NCI-H2227 (cell line): ENCODE results near the gene PAX5.

ENCODE experiments used
- DNase-seq: peaks from one replicate; lab custom pipeline; 2025; ENCODE audit not compliant: unreplicated experiment; lab: John Stamatoyannopoulos, UW

The PAX5 gene

GRCh38 chr9:36864491-36865410, 169.3 kb downstream of the PAX5 start:
- DNase-seq: no peak

GRCh38 chr9:36862206-36863145, 171.6 kb downstream of the PAX5 start:
- peak; percentile 42 for DNase-seq

- DNase-seq: no peak
Observed at GRCh38 chr9:36861528-36862205, 172.4 kb downstream of the PAX5 start.

- no peak for DNase-seq
Observed at GRCh38 chr9:36858805-36859375, 175.2 kb downstream of the PAX5 start.

- DNase-seq: no peak
Observed at GRCh38 chr9:36855448-36856315, 178.4 kb downstream of the PAX5 start.

GRCh38 chr9:36854751-36855150, 179.3 kb downstream of the PAX5 start:
- DNase-seq: no peak

- DNase-seq: no peak
Observed at GRCh38 chr9:36854034-36854433, 180.0 kb downstream of the PAX5 start.

- DNase-seq: no peak
Observed at GRCh38 chr9:36853233-36853632, 180.8 kb downstream of the PAX5 start.

GRCh38 chr9:36849943-36850342, 184.1 kb downstream of the PAX5 start:
- no peak for DNase-seq

GRCh38 chr9:36848946-36849345, 185.1 kb downstream of the PAX5 start:
- DNase-seq: no peak

- no peak for DNase-seq
Observed at GRCh38 chr9:36847781-36848673, 186.0 kb downstream of the PAX5 start.

GRCh38 chr9:36846621-36847020, 187.4 kb downstream of the PAX5 start:
- DNase-seq: no peak

- DNase-seq: no peak
Observed at GRCh38 chr9:36845844-36846243, 188.2 kb downstream of the PAX5 start.

- no peak for DNase-seq
Observed at GRCh38 chr9:36844961-36845360, 189.1 kb downstream of the PAX5 start.

- DNase-seq: no peak
Observed at GRCh38 chr9:36843964-36844363, 190.1 kb downstream of the PAX5 start.

- DNase-seq: no peak
Observed at GRCh38 chr9:36842560-36843530, 191.2 kb downstream of the PAX5 start.

GRCh38 chr9:36840898-36841536, 193.1 kb downstream of the PAX5 start:
- DNase-seq: no peak
